MM.1S (cell line): ENCODE data around the gene ASGR1.

Experiments
- DNase-seq: peaks from one replicate; pipeline ENCODE4 v3.0.0-alpha.2; 2015
- H2AFZ ChIP-seq: fragments of 300-600 bp; sonication (generic); 2 replicates; pipeline ENCODE4 v1.6.0; 2016; ENCODE audit warnings: antibody characterized with exemption, low read length
- H3F3A ChIP-seq: fragments of 300-600 bp; sonication (generic); 2 replicates; pipeline ENCODE4 v1.6.1; 2016; ENCODE audit warnings: mild to moderate bottlenecking, antibody characterized with exemption, low read length, moderate library complexity, mixed read lengths; ENCODE audit not compliant: insufficient read depth
- H3K27ac ChIP-seq: fragments of 300-600 bp; sonication (generic); 2 replicates; pipeline ENCODE4 v1.5.1; 2016; ENCODE audit warnings: mild to moderate bottlenecking, low read length
- H3K27me3 ChIP-seq: fragments of 300-600 bp; sonication (generic); replicated peaks from 2 replicates; pipeline ENCODE4 v1.6.0; 2016; ENCODE audit warnings: low read length; ENCODE audit not compliant: insufficient read depth
- H3K36me3 ChIP-seq: fragments of 300-600 bp; sonication (generic); replicated peaks from 2 replicates; pipeline ENCODE4 v1.6.1; 2016; ENCODE audit warnings: mild to moderate bottlenecking, low read length, mixed read lengths; ENCODE audit not compliant: insufficient read depth
- H3K4me1 ChIP-seq: fragments of 300-600 bp; sonication (generic); 2 replicates; pipeline ENCODE4 v1.6.1; 2016; ENCODE audit warnings: low read length, mixed read lengths
- H3K4me2 ChIP-seq: fragments of 300-600 bp; sonication (generic); 2 replicates; pipeline ENCODE4 v1.6.0; 2016; ENCODE audit warnings: low read depth, low read length
- H3K4me3 ChIP-seq: fragments of 300-600 bp; sonication (generic); 2 replicates; pipeline ENCODE4 v1.5.1; 2016; ENCODE audit warnings: low read length, mixed read lengths
- H3K79me2 ChIP-seq: fragments of 300-600 bp; sonication (generic); 2 replicates; pipeline ENCODE4 v1.6.1; 2016; ENCODE audit warnings: mixed run types, low read length, mixed read lengths
- H3K9ac ChIP-seq: fragments of 300-600 bp; sonication (generic); 2 replicates; pipeline ENCODE4 v1.6.1; 2016; ENCODE audit warnings: low read length, mixed read lengths
- H3K9me2 ChIP-seq: fragments of 300-600 bp; sonication (generic); replicated peaks from 2 replicates; pipeline ENCODE4 v1.6.1; 2016; ENCODE audit warnings: mild to moderate bottlenecking, low read length, mixed read lengths; ENCODE audit not compliant: insufficient read depth
- H3K9me3 ChIP-seq: fragments of 300-600 bp; sonication (generic); replicated peaks from 2 replicates; pipeline ENCODE4 v1.6.1; 2016; ENCODE audit warnings: mild to moderate bottlenecking, low read length, mixed read lengths; ENCODE audit not compliant: insufficient read depth
- H4K20me1 ChIP-seq: fragments of 300-600 bp; sonication (generic); 2 replicates; pipeline ENCODE4 v1.6.1; 2016; ENCODE audit warnings: mild to moderate bottlenecking, low read length, moderate library complexity, mixed read lengths; ENCODE audit not compliant: insufficient read depth
- CTCF ChIP-seq: fragments of 300-600 bp; sonication (generic); IDR thresholded peaks from 2 replicates; pipeline ENCODE4 v1.5.1; 2016; ENCODE audit warnings: antibody characterized with exemption, low read length, mixed read lengths
- EZH2 ChIP-seq: fragments of 300-600 bp; sonication (generic); optimal IDR thresholded peaks from 2 replicates; pipeline ENCODE3; 2017; ENCODE audit warnings: low read depth, mild to moderate bottlenecking, antibody characterized with exemption, low read length, mixed read lengths
- EZH2phosphoT487 ChIP-seq: fragments of 300-600 bp; sonication (generic); IDR thresholded peaks from 2 replicates; pipeline ENCODE4 v1.6.1; 2018; ENCODE audit warnings: antibody characterized with exemption, low read length

Gene ASGR1

DNA sequence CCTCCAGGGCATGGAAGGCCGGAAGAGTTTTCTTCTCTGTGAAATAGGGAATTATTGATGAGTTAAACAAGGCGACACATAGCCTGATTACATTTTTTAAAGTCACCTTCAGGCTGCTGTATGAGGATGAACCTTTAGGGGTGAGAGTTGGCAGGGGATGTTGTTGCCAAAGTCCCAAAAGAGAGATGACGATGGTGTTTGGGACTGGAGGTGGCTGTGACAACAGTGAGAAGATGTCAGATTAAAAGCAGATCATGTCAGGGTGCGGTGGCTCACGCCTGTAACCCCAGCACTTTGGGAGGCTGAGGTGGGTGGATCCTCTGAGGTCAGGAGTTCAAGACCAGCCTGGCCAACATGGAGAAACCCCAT is 47.8 kb downstream of the ASGR1 start:
- H3K9me2 ChIP-seq: no peaks in the 10 kb centered on the region
- DNase-seq: no peak
- no peak overlapping the region for H2AFZ ChIP-seq
- TF ChIP-seq EZH2phosphoT487 (no peak), CTCF (no peak), EZH2 (no peak)
- no peaks in the 10 kb centered on the region for H4K20me1 ChIP-seq
- H3K4me2 ChIP-seq: no peak overlapping the region
- peaks cover under 1% of the 10 kb centered on the region; the same call in 1 of the 2 replicates for H3K27me3 ChIP-seq
- peaks cover 10% of the 10 kb centered on the region for H3F3A ChIP-seq
- no peaks in the 10 kb centered on the region for H3K36me3 ChIP-seq
- peaks cover 11% of the 10 kb centered on the region for H3K4me1 ChIP-seq
- no peak overlapping the region for H3K9ac ChIP-seq
- no peaks in the 10 kb centered on the region for H3K9me3 ChIP-seq
- peak overlapping the region; percentile 16; the same call in 1 of the 2 replicates for H3K27ac ChIP-seq
- no peak overlapping the region for H3K4me3 ChIP-seq
- no peaks in the 10 kb centered on the region for H3K79me2 ChIP-seq

DNA sequence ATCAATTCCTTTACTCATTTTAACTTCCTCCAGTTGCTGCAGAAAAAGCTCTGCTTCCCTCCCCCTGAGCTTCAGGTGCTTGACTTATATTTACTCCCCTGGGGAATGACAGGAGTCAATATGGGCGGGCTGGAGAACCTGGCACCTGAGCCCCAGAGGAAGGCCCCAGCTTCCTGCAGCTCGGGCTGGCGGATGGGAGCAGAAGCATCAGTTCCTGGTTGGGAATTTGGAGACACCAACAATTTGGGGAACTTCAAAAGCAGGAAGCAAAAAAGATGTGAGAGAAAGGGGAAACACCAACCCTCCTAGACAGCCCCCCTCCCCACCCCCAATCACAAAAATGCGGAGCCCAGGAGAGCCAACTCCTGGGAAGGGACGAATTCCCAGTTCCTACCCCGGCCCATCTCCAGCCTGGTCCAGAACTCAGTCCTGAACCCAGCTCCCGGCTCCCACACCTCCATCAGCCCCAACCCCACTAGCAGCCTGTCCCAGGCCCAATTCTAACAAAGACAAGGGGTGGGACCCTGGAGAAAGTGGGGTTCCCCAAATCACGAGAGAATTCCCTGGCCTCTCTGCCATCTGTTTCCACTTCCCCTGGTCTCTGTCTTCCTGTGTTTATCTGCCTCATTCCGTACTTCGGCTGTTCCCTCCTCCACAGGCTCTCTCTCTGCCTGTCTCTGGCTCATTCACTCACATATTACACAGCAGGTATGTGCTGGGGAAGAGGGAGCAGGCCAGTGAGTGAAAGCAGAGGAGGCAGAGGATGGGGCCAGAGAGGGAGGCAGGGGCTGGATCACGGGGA is 48.3 kb downstream of the ASGR1 start:
- TF ChIP-seq EZH2: no peak
- TF ChIP-seq EZH2phosphoT487: no peak
- no peak for TF ChIP-seq CTCF
- Histone ChIP-seq H3K4me1 (peaks cover 11% of the 10 kb centered on the region), H4K20me1 (no peaks in the 10 kb centered on the region), H3K27ac (peak overlapping the region; percentile 16; the same call in 1 of the 2 replicates), H3K9me2 (no peaks in the 10 kb centered on the region), H2AFZ (no peak overlapping the region), H3K9me3 (no peaks in the 10 kb centered on the region), H3K9ac (no peak overlapping the region), H3K36me3 (no peaks in the 10 kb centered on the region), H3F3A (peaks cover 10% of the 10 kb centered on the region), H3K27me3 (no peaks in the 10 kb centered on the region), H3K4me2 (no peak overlapping the region), H3K79me2 (no peaks in the 10 kb centered on the region), H3K4me3 (no peak overlapping the region)
- no peak for DNase-seq

GRCh38 chr17:7129311-7129710 is 49.9 kb downstream of the ASGR1 start:
- Histone ChIP-seq H3F3A (peaks cover 10% of the 10 kb centered on the region), H3K9me2 (no peaks in the 10 kb centered on the region), H3K27me3 (no peaks in the 10 kb centered on the region), H3K4me2 (no peak overlapping the region), H4K20me1 (no peaks in the 10 kb centered on the region), H3K4me3 (no peak overlapping the region), H3K9me3 (no peaks in the 10 kb centered on the region), H3K9ac (no peak overlapping the region), H2AFZ (no peak overlapping the region), H3K27ac (no peak overlapping the region), H3K36me3 (no peaks in the 10 kb centered on the region), H3K4me1 (peaks cover 11% of the 10 kb centered on the region), H3K79me2 (no peaks in the 10 kb centered on the region)
- TF ChIP-seq CTCF (no peak), EZH2phosphoT487 (no peak), EZH2 (no peak)
- DNase-seq: no peak
